H1 (cell line): Measurements from ENCODE around the gene AK5.

ENCODE experiments used
- BCL11A ChIP-seq, 2 experiments: IDR thresholded peaks; one replicate each; pipeline ENCODE4 v1.6.1; 2011; ENCODE audit warnings: low read depth in 2 of 2, low read length in 2 of 2, mild to moderate bottlenecking in 2 of 2
- CBX5 ChIP-seq: fragments of 300-800, 300-1000 bp; sonication (generic); IDR thresholded peaks from 2 replicates; pipeline ENCODE4 v1.7.1; 2016; ENCODE audit warnings: antibody characterized with exemption, low read length, low read depth
- CEBPB ChIP-seq: IDR thresholded peaks from 2 replicates; pipeline ENCODE4 v1.6.1; 2012; ENCODE audit warnings: low read depth, low read length
- EP300 ChIP-seq, 2 experiments: IDR thresholded peaks; 1 replicate in 1 of 2; 2 replicates in 1 of 2; pipeline ENCODE4 v1.6.1; 2011 to 2012; ENCODE audit warnings: low read depth in 2 of 2, low read length in 2 of 2, mild to moderate bottlenecking in 2 of 2, borderline replicate concordance in 1 of 2, inconsistent platforms in 1 of 2, moderate library complexity in 1 of 2
- GABPA ChIP-seq: IDR thresholded peaks from 2 replicates; pipeline ENCODE4 v1.6.1; 2011; ENCODE audit warnings: mild to moderate bottlenecking, low read length, moderate library complexity, borderline replicate concordance; ENCODE audit not compliant: insufficient read depth
- POLR2A ChIP-seq, 2 experiments: IDR thresholded peaks; 1 replicate in 1 of 2; 2 replicates in 1 of 2; pipeline ENCODE4 v1.6.1; 2011; ENCODE audit warnings: low read depth in 2 of 2, low read length in 2 of 2, mild to moderate bottlenecking in 2 of 2; ENCODE audit errors: control extremely low read depth in 1 of 2
- POLR2AphosphoS5 ChIP-seq: IDR thresholded peaks from 2 replicates; pipeline ENCODE4 v1.6.1; 2011; ENCODE audit warnings: low read depth, low read length
- RNF2 ChIP-seq: fragments of 200-900, 300-1000 bp; sonication (generic); IDR thresholded peaks from 2 replicates; pipeline ENCODE4 v1.7.1; 2016; ENCODE audit warnings: borderline replicate concordance, low read depth, mild to moderate bottlenecking, antibody characterized with exemption, low read length; ENCODE audit not compliant: poor library complexity, severe bottlenecking; ENCODE audit errors: missing control alignments
- TAF1 ChIP-seq: IDR thresholded peaks from 2 replicates; pipeline ENCODE4 v1.6.1; 2011; ENCODE audit warnings: mild to moderate bottlenecking, low read depth, low read length
- TBP ChIP-seq: IDR thresholded peaks from 2 replicates; pipeline ENCODE4 v1.6.1; 2011; ENCODE audit warnings: low read depth, low read length, improper control_type of control experiment
- ZNF274 ChIP-seq: IDR thresholded peaks from 2 replicates; pipeline ENCODE4 v1.7.0; 2012; ENCODE audit warnings: low read length, borderline replicate concordance; ENCODE audit errors: extremely low read depth
- TF ChIP-seq, protein P1 (sequence below), 3 experiments: IDR thresholded peaks; 1 replicate in 2 of 3; 2 replicates in 1 of 3; pipeline versions ENCODE4 v1.5.1 to v1.6.1; 2011; ENCODE audit warnings: low read length in 3 of 3, mild to moderate bottlenecking in 3 of 3, inconsistent platforms in 2 of 3, low read depth in 1 of 3, moderate library complexity in 1 of 3; ENCODE audit not compliant: insufficient read depth in 1 of 3; ENCODE audit errors: control extremely low read depth in 1 of 3
- TF ChIP-seq, protein P2 (sequence below): IDR thresholded peaks from 2 replicates; pipeline ENCODE4 v1.6.1; 2011; ENCODE audit warnings: low read length, improper control_type of control experiment

DNA sequence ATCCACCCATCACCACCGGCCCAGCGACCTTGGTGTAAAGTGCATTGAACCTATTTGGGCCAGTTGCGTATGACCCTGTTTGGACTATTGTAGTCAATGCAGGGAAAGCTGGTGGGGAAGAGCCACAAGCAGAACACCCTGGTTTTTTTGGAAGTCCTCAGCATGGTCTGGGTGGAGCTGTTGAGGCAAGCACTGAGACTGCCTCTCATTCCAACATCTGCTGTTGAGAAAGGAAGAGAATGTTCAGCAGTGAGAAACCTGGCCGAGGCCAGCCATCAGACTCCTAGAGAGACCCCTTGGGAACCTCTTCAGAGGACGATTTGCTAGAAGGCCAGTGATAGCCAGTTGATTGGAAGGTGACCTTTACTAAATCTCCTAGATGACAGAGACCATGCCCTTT lies 217.6 kb downstream of the AK5 start:
- TF ChIP-seq POLR2A (IDR thresholded peaks at IDR 0.05; ENCODE audit: control extremely low read depth in 1 of 2, low read depth in 2 of 2, low read length in 2 of 2) (no peak), POLR2AphosphoS5 (no peak), RNF2 (no peak), EP300 (IDR thresholded peaks at IDR 0.05; ENCODE audit: borderline replicate concordance in 1 of 2, low read depth in 2 of 2, low read length in 2 of 2) (no peak), TBP (no peak), GABPA (no peak), ZNF274 (no peak), BCL11A (IDR thresholded peaks at IDR 0.05; ENCODE audit: low read depth in 2 of 2, low read length in 2 of 2) (no peak), CBX5 (no peak), CEBPB (no peak), TAF1 (no peak)
- TF ChIP-seq, protein P1, sequence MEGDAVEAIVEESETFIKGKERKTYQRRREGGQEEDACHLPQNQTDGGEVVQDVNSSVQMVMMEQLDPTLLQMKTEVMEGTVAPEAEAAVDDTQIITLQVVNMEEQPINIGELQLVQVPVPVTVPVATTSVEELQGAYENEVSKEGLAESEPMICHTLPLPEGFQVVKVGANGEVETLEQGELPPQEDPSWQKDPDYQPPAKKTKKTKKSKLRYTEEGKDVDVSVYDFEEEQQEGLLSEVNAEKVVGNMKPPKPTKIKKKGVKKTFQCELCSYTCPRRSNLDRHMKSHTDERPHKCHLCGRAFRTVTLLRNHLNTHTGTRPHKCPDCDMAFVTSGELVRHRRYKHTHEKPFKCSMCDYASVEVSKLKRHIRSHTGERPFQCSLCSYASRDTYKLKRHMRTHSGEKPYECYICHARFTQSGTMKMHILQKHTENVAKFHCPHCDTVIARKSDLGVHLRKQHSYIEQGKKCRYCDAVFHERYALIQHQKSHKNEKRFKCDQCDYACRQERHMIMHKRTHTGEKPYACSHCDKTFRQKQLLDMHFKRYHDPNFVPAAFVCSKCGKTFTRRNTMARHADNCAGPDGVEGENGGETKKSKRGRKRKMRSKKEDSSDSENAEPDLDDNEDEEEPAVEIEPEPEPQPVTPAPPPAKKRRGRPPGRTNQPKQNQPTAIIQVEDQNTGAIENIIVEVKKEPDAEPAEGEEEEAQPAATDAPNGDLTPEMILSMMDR (IDR thresholded peaks at IDR 0.05; ENCODE audit: control extremely low read depth in 1 of 3, insufficient read depth in 1 of 3, low read depth in 1 of 3, low read length in 3 of 3), result no peak
- TF ChIP-seq, protein P2, sequence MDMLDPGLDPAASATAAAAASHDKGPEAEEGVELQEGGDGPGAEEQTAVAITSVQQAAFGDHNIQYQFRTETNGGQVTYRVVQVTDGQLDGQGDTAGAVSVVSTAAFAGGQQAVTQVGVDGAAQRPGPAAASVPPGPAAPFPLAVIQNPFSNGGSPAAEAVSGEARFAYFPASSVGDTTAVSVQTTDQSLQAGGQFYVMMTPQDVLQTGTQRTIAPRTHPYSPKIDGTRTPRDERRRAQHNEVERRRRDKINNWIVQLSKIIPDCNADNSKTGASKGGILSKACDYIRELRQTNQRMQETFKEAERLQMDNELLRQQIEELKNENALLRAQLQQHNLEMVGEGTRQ, result no peak
